ENCODE measurements around the gene PRICKLE2.

PRICKLE2 gene

GRCh38 chr3:64081235-64081630 lies 144.0 kb downstream of the PRICKLE2 start:
- Histone ChIP-seq H3K9me2 (replicated peaks; ENCODE audit: control insufficient read depth, low read length) (no peaks in the 10 kb centered on the region), H3K4me2 (ENCODE audit: low read length) (no peak overlapping the region), H3F3A (ENCODE audit: control insufficient read depth, insufficient read depth) (no peaks in the 10 kb centered on the region), H3K79me2 (ENCODE audit: control insufficient read depth, low read length) (no peaks in the 10 kb centered on the region), H3K27ac (ENCODE audit: low read depth, low read length) (no peak overlapping the region), H4K20me1 (ENCODE audit: control insufficient read depth, insufficient read depth, low read depth, low read length) (no peaks in the 10 kb centered on the region), H3K4me3 (ENCODE audit: low read length) (no peak overlapping the region), H3K4me1 (ENCODE audit: control insufficient read depth, low read length) (no peaks in the 10 kb centered on the region), H3K9me3 (ENCODE audit: control insufficient read depth, insufficient read depth, low read length) (no peaks in the 10 kb centered on the region), H3K36me3 (ENCODE audit: control insufficient read depth, low read length) (no peaks in the 10 kb centered on the region), H3K27me3 (ENCODE audit: control insufficient read depth, low read length) (no peaks in the 10 kb centered on the region)
- TF ChIP-seq, protein P1, sequence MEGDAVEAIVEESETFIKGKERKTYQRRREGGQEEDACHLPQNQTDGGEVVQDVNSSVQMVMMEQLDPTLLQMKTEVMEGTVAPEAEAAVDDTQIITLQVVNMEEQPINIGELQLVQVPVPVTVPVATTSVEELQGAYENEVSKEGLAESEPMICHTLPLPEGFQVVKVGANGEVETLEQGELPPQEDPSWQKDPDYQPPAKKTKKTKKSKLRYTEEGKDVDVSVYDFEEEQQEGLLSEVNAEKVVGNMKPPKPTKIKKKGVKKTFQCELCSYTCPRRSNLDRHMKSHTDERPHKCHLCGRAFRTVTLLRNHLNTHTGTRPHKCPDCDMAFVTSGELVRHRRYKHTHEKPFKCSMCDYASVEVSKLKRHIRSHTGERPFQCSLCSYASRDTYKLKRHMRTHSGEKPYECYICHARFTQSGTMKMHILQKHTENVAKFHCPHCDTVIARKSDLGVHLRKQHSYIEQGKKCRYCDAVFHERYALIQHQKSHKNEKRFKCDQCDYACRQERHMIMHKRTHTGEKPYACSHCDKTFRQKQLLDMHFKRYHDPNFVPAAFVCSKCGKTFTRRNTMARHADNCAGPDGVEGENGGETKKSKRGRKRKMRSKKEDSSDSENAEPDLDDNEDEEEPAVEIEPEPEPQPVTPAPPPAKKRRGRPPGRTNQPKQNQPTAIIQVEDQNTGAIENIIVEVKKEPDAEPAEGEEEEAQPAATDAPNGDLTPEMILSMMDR (IDR thresholded peaks at IDR 0.05; ENCODE audit: low read depth, low read length, poor library complexity, severe bottlenecking), result no peak
- no peak for TF ChIP-seq EZH2phosphoT487 (IDR thresholded peaks at IDR 0.05; ENCODE audit: borderline replicate concordance, low read length)

DNA sequence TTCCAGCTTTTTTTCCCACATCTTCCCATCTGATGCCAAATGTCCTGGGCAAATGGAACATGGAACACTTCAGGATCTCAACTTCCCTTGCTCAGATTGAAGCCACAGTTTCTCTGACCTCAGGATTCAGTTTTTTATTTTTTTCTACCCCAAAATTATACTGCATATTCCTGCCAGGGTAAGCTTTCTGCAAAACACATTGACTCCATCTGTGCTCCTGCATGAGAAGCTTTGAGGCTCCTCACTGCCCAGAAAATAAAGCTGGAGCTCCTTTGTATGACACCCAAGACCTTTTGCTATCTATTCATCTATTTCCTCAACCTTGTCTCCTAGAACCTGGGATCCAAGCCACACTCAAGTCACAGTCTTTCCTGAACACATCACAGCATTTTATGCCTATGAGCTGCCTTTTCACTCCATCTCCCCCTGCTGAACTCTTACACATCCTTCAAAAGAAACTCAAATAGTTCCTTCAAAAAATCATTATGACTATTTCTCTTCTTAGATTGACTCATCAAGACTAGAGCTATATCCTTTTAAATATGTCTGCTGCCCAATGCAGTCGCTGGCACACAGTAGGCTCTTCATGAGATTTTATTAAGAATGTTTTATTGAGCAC lies 144.5 kb downstream of the PRICKLE2 start:
- Histone ChIP-seq H3F3A (ENCODE audit: control insufficient read depth, insufficient read depth) (no peaks in the 10 kb centered on the region), H3K27me3 (ENCODE audit: control insufficient read depth, low read length) (no peaks in the 10 kb centered on the region), H3K4me2 (ENCODE audit: low read length) (no peak overlapping the region), H3K4me3 (ENCODE audit: low read length) (no peak overlapping the region), H4K20me1 (ENCODE audit: control insufficient read depth, insufficient read depth, low read depth, low read length) (no peaks in the 10 kb centered on the region), H3K9me2 (replicated peaks; ENCODE audit: control insufficient read depth, low read length) (no peaks in the 10 kb centered on the region), H3K4me1 (ENCODE audit: control insufficient read depth, low read length) (no peaks in the 10 kb centered on the region), H3K9me3 (ENCODE audit: control insufficient read depth, insufficient read depth, low read length) (no peaks in the 10 kb centered on the region), H3K36me3 (ENCODE audit: control insufficient read depth, low read length) (no peaks in the 10 kb centered on the region), H3K27ac (ENCODE audit: low read depth, low read length) (no peak overlapping the region), H3K79me2 (ENCODE audit: control insufficient read depth, low read length) (no peaks in the 10 kb centered on the region)
- TF ChIP-seq, protein P1 (IDR thresholded peaks at IDR 0.05; ENCODE audit: low read depth, low read length, poor library complexity, severe bottlenecking), result no peak
- no peak for TF ChIP-seq EZH2phosphoT487 (IDR thresholded peaks at IDR 0.05; ENCODE audit: borderline replicate concordance, low read length)

DNA sequence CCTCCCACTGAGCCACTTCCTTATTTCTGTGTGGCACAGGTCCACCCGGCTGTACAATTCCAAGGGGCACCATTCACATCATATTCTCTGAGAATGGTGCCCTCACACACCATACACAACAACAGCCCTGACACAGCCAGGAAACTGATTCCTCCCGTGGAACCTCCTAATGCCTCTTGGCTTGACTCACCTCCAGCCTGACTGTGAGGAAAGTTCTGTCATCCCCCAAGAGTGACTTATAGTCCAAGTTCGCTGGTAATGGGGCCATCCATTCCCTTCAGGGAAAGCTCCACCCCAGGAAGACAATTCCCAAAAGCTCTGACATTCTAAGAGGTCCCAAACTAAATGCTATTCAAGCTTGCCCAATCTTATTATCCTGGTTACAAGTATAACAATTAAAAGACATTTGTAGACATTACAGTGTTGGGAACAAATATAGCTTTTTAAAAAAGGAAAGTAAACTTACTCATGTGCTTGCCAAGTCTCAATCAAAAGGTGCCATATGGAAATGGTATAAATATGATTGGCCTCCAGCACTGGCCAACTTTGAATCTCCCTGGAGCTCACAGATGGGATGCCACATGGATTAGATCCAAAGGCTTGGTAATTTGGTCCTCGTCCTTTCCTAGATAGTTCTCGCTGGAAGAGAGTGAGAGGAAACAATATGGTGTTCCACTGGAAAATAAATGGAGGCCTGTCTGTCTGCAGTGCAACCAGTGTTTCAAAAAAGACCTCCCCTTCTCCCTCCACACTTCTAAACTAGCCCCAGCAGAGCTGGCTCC lies 145.7 kb downstream of the PRICKLE2 start:
- Histone ChIP-seq H3K27me3 (ENCODE audit: control insufficient read depth, low read length) (no peaks in the 10 kb centered on the region), H4K20me1 (ENCODE audit: control insufficient read depth, insufficient read depth, low read depth, low read length) (no peaks in the 10 kb centered on the region), H3F3A (ENCODE audit: control insufficient read depth, insufficient read depth) (no peaks in the 10 kb centered on the region), H3K36me3 (ENCODE audit: control insufficient read depth, low read length) (no peaks in the 10 kb centered on the region), H3K4me3 (ENCODE audit: low read length) (no peak overlapping the region), H3K4me1 (ENCODE audit: control insufficient read depth, low read length) (no peaks in the 10 kb centered on the region), H3K4me2 (ENCODE audit: low read length) (no peak overlapping the region), H3K79me2 (ENCODE audit: control insufficient read depth, low read length) (no peaks in the 10 kb centered on the region), H3K9me3 (ENCODE audit: control insufficient read depth, insufficient read depth, low read length) (no peaks in the 10 kb centered on the region), H3K9me2 (replicated peaks; ENCODE audit: control insufficient read depth, low read length) (no peaks in the 10 kb centered on the region), H3K27ac (ENCODE audit: low read depth, low read length) (no peak overlapping the region)
- TF ChIP-seq EZH2phosphoT487 (IDR thresholded peaks at IDR 0.05; ENCODE audit: borderline replicate concordance, low read length), result no peak
- TF ChIP-seq, protein P1 (IDR thresholded peaks at IDR 0.05; ENCODE audit: low read depth, low read length, poor library complexity, severe bottlenecking), result no peak

Data from DOHH2 (cell line).